GM19025 (cell line): ENCODE results near the gene NKX6-2.
"Not testable (repeated sequence)": the region's sequence is repeated elsewhere in the genome, so short reads cannot be mapped to it uniquely, and the experiment has no call there.

ENCODE experiments used
- ATAC-seq: cut with Tn5 transposase; IDR thresholded peaks from one replicate; pipeline ENCODE4 v1.9.1; 2021; ENCODE audit warnings: mild to moderate bottlenecking, low read depth, moderate library complexity; ENCODE audit not compliant: unreplicated experiment

NKX6-2 gene

DNA sequence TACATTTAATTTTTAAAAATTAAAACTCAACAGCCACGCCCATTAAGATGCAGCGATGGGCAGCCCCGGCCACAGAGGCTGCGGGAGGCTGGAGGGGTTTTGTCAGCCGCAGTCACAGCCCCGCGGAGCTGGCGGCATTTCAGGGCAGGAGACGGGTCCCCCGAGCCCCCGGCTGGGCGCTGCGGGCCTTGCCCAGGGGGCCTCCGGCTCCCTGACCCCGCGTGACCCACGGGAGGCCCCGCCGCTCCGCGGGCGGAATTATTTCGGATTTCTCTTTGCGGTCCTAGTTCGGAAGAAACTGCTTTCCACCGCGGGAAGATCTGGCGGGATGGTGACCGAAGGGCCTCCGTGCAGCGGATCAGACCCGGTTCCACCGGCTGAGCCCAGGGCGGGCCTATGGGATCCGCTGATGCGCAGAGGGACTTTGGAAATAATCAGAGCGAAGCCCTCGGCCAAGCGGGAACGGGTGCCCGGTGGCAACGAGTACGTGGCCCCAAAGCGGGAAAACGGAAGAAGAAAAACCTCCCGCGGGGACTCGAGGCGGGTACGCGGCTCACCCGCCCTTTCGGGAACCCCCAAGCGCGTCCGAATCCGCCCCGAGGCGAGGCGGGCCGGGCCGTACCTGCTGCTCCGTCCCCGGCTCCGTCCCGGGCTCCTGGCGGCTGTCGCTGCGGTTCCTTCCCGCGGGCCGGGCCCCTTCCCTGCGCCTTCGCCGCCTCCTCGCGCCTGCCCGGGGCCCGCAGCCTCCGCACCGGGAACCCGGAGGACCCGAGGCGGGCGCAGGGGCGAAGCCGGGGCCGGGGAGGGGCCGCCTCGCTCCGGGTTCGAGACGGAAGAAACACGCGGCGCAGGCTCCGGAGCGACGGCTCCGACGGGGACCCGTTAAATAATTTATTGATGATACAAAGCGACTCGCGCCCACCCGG, 1.7 kb downstream of the NKX6-2 start:
- no peak for ATAC-seq

DNA sequence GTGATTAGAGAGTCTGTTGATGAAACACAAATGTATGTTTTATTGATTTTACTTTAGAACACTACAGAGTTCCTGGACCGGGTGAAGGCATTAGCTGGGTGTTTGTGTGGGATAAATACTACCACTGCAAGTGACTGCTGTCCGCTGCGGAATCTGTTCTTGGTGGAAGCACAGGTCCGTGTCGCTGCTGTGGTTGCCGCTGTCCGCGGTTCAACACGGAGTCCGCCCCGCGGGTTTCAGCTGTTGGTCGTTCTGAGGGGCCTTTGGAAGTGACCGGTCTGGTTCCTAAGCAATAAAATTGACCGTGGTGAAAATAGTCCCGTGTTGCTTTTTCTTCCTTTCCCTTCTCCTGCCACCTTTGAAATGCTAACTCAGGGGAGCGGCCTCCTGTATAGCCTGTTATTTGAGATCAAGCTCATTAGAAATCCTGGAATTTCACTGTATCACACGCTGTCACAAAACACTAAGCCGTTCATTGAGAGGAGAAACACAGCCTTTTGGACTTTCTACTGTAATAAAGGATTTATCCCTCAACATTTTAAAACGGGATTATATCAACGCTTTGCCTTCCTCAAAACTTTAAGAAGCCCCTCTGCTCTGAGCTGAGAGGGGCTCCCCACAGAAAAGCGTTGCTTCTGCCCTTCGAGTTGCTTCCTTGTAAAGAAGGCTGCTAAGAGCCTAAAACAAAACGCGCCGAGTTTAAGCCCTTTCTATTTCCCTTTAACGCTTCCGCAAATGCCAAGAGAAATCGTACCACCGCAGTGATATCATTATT, 2.6 kb downstream of the NKX6-2 start:
- ATAC-seq: no peak

DNA sequence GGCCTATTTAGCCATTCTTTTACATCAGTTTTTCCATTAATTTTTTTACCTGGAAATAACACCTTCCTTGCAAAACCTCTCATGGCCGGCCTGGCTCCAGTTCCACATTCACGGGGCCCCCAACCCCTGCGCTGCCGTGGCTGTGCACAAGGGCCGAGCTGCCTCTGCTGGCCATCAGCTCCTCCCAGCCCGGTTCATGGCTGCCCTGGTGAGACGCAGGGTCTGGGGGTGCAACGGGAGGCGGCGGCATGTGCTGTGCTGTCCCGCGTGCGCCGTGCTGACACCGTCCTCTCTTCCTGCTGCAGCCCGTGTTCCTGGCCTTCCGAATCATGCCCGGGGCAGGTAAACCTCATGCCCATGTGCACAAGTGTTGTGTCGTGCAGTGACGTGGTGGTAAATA, 4.4 kb downstream of the NKX6-2 start:
- no peak for ATAC-seq

DNA sequence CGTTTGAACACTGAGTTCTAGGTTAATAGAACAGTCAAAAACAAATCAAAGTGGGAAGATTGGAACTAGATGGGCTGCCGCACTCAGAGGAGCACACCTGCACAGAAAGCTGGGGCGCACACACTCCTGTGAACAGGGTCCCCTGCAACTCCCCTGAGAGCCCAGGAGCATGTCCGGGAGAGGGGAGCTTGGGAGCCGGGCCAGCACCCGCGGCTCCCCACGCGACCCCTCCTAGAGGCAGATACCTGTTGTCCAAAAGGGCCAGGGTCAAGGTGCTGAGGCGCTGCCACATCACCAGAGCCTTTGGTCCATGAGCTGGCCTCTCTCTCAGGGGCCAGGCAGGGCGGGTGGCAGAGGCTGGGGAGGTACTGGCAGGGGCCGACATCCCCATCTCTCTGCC, 5.6 kb downstream of the NKX6-2 start:
- no peak for ATAC-seq

DNA sequence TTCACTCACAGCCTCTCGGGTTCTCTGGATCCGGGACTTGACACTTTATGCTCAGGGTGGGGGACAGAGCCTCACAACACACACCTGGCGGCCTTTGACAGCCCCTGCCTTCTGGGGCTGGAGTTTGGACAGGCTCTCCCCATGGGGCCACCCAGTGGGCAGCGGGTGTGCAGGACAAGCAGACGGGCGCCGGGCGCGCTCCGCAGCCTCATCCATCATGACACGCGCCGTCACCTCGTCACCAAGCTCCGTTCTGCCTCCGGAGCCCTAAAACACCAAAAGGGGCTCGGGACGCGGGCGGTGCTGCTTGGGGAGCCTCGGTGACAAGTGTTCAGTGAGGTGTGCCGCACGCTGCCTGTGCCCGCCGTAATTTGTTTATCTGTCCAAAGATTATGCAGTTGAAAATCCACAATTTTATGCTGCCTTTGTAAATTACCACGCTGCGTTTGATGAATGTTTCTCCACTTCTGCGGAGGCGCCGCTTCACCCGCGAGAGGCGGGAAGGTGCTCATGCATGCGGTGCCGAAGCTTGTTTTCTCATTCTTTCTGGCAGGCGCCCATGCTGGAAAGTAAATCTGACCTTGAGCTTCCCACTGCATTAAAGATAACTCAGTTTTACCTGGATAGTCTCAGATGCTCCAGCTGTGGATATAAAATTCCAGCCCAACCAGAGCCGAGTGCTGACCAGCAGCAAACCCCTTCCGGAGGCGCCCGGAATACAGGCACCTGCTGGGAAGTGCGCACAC, 6.2 kb downstream of the NKX6-2 start:
- no peak for ATAC-seq

DNA sequence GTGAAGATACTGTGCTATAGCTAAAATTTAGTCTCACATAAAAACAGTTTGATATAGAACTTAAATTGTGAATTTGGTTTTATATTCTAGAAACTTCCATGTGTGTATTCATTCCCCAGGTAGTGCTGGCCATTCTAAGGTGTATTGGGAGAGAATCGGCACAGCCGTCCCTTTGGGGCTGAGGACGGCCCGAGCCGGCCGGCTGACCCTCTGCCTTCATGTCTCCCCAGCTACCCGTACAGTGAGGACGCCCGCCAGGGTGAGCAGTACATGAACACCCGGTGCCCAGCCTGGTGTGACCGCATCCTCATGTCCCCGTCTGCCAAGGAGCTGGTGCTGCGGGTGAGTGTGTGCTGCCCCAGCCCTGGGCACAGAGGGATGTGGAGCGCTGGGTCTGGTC, 8.5 kb downstream of the NKX6-2 start:
- ATAC-seq: no peak

DNA sequence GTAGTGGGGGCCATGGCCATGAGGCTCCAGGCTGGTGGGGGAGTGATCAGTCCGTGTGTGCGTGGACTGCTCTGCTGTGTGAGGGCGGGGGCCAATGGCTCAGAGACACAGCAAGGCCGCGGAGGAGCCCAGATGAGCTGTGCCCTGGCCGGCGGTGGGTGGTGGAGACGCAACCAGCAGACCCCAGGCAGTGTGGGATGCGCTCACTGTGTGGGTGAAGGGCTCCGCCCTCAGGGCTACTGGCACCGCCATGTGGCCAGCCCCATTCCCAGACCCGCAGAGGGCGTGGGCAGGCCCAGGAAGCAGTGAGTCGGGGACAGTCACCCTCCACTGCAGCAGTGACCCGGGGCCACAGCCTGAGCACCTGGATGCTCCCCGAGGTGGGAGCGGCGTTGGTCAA, 9.1 kb downstream of the NKX6-2 start:
- ATAC-seq: no peak

DNA sequence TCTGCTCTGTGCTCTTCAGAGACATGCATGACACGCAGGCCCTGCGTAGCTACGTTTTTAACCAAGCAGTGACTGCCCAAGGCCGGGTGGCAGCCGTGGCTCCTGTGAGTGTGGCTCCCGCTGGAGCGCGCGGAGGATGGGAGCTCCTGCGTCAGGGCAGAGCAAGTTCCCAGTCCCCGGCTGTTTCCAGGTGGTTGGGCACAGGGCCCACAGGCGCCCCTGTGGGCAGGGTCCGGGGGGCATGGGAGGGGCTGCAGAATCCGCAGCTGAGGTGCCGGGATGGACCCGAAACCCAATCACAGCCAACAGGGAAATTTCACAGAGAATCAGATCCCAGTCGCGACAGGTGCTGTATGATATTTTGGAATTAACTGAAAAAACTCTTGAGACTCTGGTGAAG, 9.8 kb downstream of the NKX6-2 start:
- no peak for ATAC-seq

DNA sequence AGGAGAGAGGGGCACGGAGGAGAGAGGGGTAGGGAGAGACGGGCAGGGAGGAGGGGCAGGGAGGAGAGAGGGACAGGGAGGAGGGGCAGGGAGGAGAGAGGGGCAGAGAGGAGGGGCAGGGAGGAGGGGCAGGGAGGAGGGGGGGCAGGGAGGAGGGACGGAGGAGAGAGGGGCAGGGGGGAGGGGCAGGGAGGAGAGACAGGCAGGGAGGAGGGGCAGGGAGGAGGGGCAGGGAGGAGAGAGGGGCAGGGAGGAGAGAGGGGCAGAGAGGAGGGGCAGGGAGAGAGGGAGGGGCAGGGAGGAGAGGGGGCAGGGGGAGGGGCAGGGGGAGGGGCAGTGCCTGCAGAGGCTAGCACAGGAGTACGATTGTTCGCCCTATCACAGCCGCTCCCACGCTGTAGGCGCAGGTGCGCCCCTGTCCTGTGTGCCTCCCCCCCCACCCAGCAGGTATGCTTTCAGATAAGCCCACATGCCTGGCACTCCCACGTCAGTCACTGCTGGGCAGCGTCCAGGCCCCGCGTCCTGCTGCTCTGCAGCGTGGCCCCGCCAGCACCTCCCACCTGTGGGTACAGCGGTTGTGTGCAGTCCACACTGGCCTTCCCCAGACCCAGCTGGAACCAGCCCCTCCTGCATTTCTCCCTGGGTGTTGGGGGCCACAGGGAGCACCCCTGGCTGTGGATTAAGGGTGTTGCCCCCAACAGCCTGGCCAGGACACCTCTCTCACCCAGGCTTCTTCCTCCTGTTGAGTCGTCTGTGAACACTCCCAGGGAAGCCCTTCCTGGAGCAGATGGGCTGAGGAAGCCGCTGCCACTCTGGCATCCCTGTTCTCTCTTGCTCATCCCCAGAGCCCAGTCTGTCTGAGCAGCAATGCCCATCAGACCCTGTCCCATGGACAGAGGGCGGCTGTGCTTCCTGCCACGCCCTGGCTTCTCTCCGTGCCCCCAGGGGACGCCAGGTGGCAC, 10.8 kb downstream of the NKX6-2 start:
- ATAC-seq: no peak

DNA sequence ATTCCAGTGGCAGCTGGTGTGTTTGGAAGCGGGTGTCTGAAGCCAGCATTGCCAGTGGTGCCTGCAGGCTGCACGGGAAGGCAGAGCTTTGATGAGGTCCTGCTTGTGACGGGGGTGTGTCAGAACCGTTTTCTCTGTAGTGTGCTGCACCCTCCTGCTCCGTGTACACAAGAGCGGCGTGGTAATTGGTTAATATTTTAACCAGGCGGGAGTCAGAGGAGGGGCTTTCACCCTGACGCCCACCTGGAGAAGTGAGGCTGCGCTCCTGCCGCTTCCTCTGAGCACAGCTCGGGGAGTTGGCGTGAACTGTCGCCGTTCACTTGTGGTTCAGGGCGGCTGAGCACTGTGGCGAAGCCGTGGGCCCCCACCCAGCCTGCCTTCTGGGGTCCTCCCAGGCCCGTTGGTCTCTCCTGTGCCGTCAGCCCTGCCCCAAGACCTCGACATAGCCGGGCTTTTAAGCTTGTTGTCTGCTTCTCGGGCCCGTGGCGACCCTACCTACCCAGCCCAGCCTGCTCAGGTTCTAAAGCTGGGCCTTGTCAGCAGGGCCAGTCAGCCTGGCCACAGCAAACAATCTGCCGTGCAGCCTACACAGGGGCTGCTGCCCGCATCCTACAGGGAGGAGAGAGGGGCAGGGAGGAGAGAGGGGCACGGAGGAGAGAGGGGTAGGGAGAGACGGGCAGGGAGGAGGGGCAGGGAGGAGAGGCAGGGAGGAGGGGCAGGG, 11.6 kb downstream of the NKX6-2 start:
- ATAC-seq: no peak

DNA sequence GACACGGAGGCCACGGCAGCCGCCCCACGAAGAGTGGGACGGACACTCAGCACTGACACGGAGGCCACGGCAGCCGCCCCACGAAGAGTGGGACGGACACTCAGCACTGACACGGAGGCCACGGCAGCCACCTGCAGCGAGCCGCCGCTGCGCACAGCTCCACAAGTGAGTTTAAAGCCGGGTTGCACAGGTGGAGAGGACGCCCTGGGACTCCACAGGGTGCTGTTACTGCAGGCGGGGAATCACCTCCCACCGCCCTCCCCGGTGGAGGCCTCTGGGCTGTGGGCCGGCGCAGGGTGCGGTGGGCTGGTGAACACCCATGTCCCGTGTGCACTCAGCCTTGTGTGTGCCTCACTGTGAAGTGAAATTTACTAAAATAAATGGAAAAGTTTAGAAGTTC, 13.1 kb downstream of the NKX6-2 start:
- not testable (repeated sequence) for ATAC-seq

DNA sequence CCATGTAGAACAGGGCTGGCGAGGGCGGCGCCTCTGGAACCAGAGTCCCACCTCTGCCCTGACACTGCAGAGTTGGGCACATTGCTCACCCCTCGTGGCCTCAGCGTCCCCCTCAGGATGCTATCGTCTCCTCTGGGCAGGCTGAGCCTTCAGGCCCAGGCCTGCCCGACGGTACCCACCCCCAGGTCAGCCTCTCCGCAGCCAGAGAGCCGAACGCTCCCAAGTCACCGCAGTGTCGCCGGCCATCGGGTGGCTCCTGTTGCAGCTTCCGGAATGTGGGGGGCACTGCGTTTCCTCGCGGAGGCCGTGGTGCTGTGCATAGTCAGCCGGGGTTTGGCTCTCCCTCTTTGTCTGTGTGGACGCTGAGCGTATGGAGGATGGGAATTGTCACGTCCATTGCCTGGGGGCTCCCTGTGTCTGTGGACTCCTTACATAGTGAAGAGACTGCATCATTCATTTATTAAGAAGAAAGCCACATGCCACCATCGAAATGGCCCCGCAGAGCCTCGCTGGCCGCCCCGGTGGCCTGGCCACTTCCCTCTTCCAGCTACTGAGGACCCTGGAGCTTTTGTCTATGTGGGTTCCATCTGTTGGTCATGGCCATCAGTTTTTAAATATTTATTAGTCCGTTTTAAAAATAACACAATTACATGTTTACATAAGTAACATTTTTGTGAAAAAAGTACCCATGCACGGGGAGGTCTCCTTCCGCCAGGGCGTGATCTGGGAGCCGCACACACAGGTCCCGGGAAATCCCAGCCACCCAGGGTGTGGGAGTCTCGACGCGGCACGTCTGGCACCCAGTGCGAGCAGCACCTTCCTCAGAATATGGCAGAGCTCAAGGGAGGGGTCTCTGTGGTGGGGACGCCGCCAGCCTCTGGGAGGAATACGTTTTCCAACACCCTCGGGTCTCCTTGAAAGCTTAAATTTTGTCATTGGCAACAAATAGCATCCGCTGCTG, 15.6 kb downstream of the NKX6-2 start:
- ATAC-seq: no peak

DNA sequence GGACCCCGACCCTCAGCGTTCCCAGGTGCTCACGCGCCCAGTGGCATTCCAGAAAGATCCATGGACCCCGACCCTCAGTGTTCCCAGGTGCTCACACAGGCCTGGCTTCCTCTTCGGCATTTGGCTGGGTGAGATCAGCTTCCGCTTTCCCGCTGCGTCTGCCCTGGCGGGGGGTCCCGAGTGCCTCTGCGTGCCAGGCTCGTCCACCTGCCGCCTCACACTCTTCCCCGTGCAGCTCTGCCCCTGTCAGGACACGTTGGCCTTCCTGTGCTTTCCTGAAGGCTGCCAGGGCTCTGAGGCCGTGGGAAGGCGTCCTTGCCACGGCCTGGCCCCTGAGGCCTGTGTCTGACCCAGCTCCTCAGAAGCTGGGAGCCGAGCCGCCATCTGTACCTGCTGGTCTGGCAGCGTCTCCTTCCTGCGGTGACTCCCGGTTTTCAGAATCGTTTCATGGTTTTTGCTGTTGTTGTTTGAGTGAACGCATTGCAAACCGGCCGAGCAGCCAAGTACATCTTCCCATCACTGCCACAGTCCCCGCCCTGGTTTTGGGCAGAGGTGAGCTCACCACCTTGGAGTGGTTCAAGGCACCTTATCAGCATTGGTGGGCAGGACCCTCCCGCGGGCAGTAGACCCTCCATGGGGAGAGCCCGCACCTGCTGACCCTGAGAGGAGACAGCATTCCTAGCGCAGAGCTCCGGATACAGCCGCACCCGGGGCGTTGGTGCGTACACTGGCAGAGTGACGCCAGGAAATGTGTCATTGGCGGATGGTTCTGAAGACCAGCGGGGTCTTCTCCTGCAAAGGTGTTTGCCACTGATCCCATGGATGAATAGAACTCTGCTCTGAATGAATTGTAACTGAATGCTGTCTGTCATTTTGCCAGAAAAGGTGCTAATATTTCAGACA, 17.4 kb downstream of the NKX6-2 start:
- no peak for ATAC-seq

DNA sequence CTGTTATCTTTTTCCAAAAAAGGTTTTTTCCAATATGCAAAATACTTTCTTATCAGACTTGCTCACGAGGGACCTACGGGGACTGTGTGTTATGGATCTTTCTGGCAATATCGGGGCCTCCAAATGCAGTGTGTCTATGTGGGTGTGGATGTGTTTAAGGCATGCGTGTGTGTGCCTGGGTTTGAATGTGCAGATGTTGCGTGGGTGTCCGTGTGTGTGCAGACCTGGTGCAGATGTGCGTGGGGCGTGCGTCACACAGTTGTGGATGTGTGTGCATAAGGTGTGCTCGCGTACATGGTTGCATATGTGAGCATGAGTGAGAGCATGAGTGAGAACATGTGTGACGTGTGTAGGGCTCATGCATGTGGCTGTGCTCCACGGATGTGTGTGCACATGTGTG, 19.7 kb downstream of the NKX6-2 start:
- no peak for ATAC-seq

DNA sequence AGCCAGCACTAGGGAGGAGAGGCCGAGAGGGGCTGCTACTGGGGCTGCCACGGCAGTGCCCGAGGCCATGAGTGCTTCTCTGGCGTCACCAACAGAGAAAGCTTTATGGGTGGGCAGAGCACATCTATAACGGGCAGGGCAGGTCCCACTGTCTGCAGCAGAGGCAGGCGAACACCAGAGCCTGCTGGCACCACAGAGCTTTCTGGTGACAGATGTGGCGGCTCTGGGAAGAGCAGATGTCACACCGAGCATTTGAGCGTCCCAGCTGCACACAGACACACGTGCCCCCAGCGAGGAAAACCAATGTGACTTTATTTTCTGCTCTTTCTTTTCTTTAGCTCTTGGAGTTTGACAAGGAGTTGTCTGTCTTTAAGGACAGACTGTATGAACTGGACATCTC, 20.5 kb downstream of the NKX6-2 start:
- ATAC-seq: no peak

DNA sequence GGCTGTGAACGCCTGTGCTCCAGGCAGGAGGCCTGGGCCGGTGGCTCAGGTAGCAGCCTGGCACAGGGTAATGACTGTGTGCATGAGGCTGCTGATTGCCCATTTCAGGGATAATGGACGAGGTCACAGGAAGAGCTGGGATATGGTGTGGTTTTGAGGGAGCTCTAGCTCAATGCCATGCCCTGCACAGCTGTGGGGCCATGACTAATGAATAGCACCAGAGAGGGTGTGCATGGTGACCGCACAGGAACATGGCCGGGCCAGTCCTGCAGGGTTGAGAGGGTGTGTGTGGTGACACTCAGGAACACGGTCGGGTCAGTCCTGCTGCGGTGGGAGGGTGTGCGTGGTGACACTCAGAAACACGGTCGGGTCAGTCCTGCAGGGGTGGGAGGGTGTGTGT, 21.8 kb downstream of the NKX6-2 start:
- ATAC-seq: no peak

DNA sequence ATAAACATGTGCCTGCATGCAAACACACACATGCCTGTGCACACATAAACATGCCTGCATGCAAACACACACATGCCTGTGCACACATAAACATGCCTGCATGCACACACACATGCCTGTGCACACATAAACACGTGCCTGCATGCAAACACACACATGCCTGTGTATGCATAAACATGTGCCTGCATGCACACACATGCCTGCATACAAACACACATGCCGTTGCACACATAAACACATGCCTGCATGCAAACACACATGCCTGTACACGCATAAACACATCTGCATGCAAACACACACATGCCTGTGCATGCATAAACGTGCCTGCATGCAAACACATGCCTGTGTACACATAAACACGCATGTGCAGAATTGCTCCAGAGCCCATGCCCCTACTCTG, 22.4 kb downstream of the NKX6-2 start:
- no peak for ATAC-seq
